NT2/D1 (cell line): ENCODE data around the gene ANTXR2.

ENCODE experiments used
- DNase-seq: peaks from one replicate; pipeline ENCODE4 v3.0.0-alpha.2; 2011; ENCODE audit warnings: low read depth, low spot score
- H3K27me3 ChIP-seq: 2 replicates; pipeline ENCODE4 v1.6.0; 2011; ENCODE audit warnings: mild to moderate bottlenecking; ENCODE audit not compliant: insufficient read length, insufficient read depth
- H3K36me3 ChIP-seq: 2 replicates; pipeline ENCODE4 v1.6.1; 2011; ENCODE audit warnings: mild to moderate bottlenecking, low read length, mixed read lengths; ENCODE audit not compliant: insufficient read depth, insufficient read length
- H3K4me1 ChIP-seq: 2 replicates; pipeline ENCODE4 v1.5.1; 2011; ENCODE audit not compliant: insufficient read depth, insufficient read length
- H3K4me3 ChIP-seq: 2 replicates; pipeline ENCODE4 v1.5.1; 2011; ENCODE audit warnings: low read depth; ENCODE audit not compliant: insufficient read length
- H3K9ac ChIP-seq: 2 replicates; pipeline ENCODE4 v1.6.0; 2011; ENCODE audit warnings: low read depth; ENCODE audit not compliant: insufficient read length
- H3K9me3 ChIP-seq: 2 replicates; pipeline ENCODE4 v1.5.1; 2011; ENCODE audit warnings: mild to moderate bottlenecking, low read length; ENCODE audit not compliant: insufficient read depth
- SUZ12 ChIP-seq: IDR thresholded peaks from 2 replicates; pipeline ENCODE4 v1.6.1; 2011; ENCODE audit not compliant: insufficient read length, insufficient read depth; ENCODE audit errors: extremely low read depth
- YY1 ChIP-seq: IDR thresholded peaks from 2 replicates; pipeline ENCODE4 v1.6.1; 2011; ENCODE audit not compliant: insufficient read length, insufficient read depth
- ZNF274 ChIP-seq: IDR thresholded peaks from 2 replicates; pipeline ENCODE4 v1.6.1; 2011; ENCODE audit warnings: mild to moderate bottlenecking, low read depth, low read length

The ANTXR2 gene

DNA sequence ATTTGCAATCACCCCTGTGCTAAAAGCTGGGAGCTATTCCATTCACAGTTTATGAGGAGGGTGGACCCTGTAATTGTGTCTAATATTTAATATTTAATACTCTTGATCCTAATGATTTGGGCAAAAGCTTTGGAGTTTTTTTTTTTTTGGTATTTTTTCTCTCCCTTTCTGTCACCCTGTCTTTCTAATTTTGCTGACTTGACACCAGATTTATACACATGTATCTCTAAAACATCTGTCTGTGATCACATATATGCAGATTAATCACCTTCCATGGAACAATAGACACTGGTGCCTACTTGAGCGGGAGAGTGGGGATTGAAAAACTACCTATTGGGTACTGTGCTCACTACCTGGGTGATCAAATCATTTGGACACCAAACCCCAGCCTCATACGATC, 18.7 kb upstream of the ANTXR2 start:
- H3K9me3 ChIP-seq = no peaks in the 10 kb centered on the region
- no peaks in the 10 kb centered on the region for H3K4me1 ChIP-seq
- H3K36me3 ChIP-seq = no peaks in the 10 kb centered on the region
- DNase-seq = no peak
- no peak overlapping the region for H3K9ac ChIP-seq
- H3K4me3 ChIP-seq = no peak overlapping the region
- no peaks in the 10 kb centered on the region for H3K27me3 ChIP-seq
- TF ChIP-seq SUZ12 (no peak), ZNF274 (no peak), YY1 (no peak)

- Histone ChIP-seq H3K4me1 (no peaks in the 10 kb centered on the region), H3K9ac (no peak overlapping the region), H3K36me3 (no peaks in the 10 kb centered on the region), H3K9me3 (no peaks in the 10 kb centered on the region), H3K27me3 (no peaks in the 10 kb centered on the region), H3K4me3 (no peak overlapping the region)
- DNase-seq = no peak
- no peak for TF ChIP-seq ZNF274
Observed at GRCh38 chr4:80091184-80091583, 18.2 kb upstream of the ANTXR2 start.

DNA sequence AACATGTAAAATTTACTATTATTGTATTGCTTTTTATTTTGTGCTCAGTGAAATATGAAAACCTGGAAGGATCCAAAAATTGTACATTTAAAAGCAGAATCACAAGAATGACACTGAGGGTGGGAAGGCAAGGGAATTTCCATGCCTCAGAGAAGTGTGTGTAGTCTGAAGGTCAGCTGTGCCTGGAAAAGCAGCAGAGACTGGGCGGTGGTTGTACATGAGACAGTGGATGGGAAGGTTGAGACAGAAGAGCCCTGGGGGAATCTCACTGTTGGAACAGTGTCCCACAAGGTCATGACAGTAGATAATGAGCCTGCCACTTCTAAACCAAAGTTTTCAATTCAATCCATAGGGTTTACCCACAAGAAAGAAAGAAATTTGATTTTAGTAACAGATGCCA, 17.1 kb upstream of the ANTXR2 start:
- no peaks in the 10 kb centered on the region for H3K27me3 ChIP-seq
- TF ChIP-seq ZNF274 (no peak), YY1 (no peak), SUZ12 (no peak)
- DNase-seq = no peak
- no peaks in the 10 kb centered on the region for H3K36me3 ChIP-seq
- H3K9ac ChIP-seq = no peak overlapping the region
- H3K9me3 ChIP-seq = no peaks in the 10 kb centered on the region
- H3K4me1 ChIP-seq = no peaks in the 10 kb centered on the region
- H3K4me3 ChIP-seq = no peak overlapping the region

- DNase-seq = no peak
- H3K4me1 ChIP-seq = no peaks in the 10 kb centered on the region
- H3K27me3 ChIP-seq = no peaks in the 10 kb centered on the region
- no peaks in the 10 kb centered on the region for H3K9me3 ChIP-seq
- H3K4me3 ChIP-seq = no peak overlapping the region
- no peaks in the 10 kb centered on the region for H3K36me3 ChIP-seq
- H3K9ac ChIP-seq = no peak overlapping the region
- TF ChIP-seq ZNF274 (no peak), YY1 (no peak), SUZ12 (no peak)
Observed at GRCh38 chr4:80088471-80088870, 15.4 kb upstream of the ANTXR2 start.

DNA sequence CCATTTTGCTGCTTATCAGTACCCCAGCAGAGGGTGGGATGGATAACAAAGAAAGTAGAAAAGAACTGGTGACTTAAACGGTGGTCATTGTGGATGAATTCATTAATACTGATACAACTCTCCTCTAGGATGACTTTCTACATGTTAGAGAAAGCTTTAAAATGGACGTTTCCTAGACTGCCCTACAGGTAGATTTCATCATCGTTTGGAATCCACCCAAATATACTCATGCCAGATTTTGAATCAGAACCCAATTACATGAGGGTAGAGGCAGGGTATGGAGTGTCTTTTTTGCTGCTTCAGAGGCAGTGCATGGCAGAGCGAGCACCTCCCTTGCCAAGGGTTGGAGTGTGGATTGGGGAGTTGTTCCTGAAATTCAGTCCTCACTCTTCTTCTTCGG, 13.3 kb upstream of the ANTXR2 start:
- Histone ChIP-seq H3K9me3 (no peaks in the 10 kb centered on the region), H3K27me3 (no peaks in the 10 kb centered on the region), H3K36me3 (no peaks in the 10 kb centered on the region), H3K4me1 (no peaks in the 10 kb centered on the region), H3K9ac (no peak overlapping the region), H3K4me3 (no peak overlapping the region)
- no peak for DNase-seq
- no peak for TF ChIP-seq YY1

DNA sequence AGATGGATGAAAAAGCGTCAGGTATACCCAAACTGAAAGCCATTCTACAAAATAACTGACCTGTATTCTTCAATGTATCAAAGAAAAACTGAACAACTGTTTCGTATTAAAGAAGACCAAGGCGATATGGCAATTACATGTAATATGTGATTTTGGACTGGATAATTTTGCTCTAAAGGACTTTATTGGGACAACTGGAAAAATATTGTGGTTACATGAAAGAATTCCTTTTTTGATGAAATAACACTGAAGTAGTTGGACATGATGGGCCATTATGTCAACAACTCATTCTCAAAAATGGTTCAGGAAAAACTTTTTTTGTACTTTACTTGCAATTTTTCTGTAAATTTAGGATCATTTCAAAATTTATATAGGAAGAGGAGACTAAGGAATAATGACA, 12.1 kb upstream of the ANTXR2 start:
- Histone ChIP-seq H3K9me3 (no peaks in the 10 kb centered on the region), H3K4me1 (no peaks in the 10 kb centered on the region), H3K4me3 (no peak overlapping the region), H3K27me3 (no peaks in the 10 kb centered on the region), H3K9ac (no peak overlapping the region), H3K36me3 (no peaks in the 10 kb centered on the region)
- TF ChIP-seq ZNF274 = no peak
- no peak for TF ChIP-seq SUZ12
- no peak for DNase-seq

DNA sequence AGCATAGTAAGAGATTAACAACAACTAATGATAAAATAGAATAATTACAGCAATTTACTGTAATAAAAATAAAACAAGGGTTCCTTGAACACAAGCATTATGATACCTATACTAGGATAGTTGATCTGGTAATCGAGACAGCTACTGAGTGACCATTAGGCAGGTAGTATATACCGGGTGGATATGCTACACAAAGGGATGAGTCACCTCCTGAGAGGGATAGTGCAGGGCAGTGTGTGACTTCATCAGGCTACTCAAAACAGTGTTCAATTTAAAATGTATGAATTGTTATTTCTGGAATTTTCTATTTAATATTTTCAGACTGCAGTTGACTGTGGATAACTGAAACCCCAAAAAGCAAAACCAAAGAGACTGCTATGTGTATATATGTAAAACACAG, 9.7 kb upstream of the ANTXR2 start:
- H3K9ac ChIP-seq = no peak overlapping the region
- H3K4me3 ChIP-seq = no peak overlapping the region
- no peak for DNase-seq
- H3K27me3 ChIP-seq = no peaks in the 10 kb centered on the region
- no peaks in the 10 kb centered on the region for H3K36me3 ChIP-seq
- no peaks in the 10 kb centered on the region for H3K9me3 ChIP-seq
- TF ChIP-seq ZNF274 (no peak), SUZ12 (no peak), YY1 (no peak)
- H3K4me1 ChIP-seq = no peaks in the 10 kb centered on the region

DNA sequence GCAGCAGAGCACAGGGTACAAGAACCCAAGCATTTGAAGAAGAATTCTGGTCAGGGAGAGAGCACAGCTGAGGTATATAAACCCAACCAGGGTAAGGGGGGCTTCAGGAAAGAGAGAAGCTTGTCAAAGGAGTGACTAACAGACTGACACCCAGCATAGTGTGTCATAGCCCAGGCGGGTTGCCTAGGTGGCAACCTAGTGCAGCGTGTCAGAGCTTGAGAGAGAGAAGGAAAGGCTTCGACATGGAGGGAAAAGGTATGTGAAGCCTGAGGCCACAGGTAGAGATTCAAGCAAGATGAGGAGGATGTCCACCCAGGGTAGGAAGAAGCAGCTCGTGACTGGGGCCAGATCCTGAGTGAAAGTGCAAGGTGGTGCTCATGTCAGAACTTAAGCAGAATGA, 8.5 kb upstream of the ANTXR2 start:
- H3K27me3 ChIP-seq = no peaks in the 10 kb centered on the region
- H3K4me1 ChIP-seq = no peaks in the 10 kb centered on the region
- TF ChIP-seq YY1 (no peak), SUZ12 (no peak), ZNF274 (no peak)
- no peaks in the 10 kb centered on the region for H3K36me3 ChIP-seq
- H3K9ac ChIP-seq = no peak overlapping the region
- no peak overlapping the region for H3K4me3 ChIP-seq
- no peak for DNase-seq
- no peaks in the 10 kb centered on the region for H3K9me3 ChIP-seq
